GM12872 (cell line): ENCODE measurements around the gene MYO1E.

Source experiments
- CTCF ChIP-seq: IDR thresholded peaks from 3 replicates; pipeline ENCODE4 v1.5.1; 2011; ENCODE audit warnings: low read depth, mild to moderate bottlenecking, low read length, moderate library complexity; ENCODE audit not compliant: insufficient read depth

Gene MYO1E

DNA sequence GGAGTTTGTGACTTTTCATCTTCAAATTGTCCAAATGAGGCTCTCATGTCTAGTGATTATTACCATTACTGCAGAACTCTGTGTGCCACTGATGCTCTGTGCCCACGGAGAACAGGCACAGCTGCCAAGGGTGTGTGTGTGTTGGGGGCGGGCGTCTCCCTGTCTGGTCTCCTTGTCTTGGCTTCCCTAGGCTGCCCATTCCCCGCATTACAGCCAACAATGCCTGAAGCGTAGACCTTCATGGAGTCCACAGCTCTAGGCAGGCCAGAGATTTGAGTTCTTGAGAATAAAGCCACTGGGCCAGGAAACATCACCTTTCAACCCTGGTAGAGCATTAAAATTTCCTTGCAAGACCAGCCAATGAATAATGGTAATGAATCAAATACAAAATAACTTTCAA lies 225.0 kb downstream of the MYO1E start:
- no peak for TF ChIP-seq CTCF

- no peak for TF ChIP-seq CTCF
Measured at GRCh38 chr15:59143281-59143680, 229.4 kb downstream of the MYO1E start.

DNA sequence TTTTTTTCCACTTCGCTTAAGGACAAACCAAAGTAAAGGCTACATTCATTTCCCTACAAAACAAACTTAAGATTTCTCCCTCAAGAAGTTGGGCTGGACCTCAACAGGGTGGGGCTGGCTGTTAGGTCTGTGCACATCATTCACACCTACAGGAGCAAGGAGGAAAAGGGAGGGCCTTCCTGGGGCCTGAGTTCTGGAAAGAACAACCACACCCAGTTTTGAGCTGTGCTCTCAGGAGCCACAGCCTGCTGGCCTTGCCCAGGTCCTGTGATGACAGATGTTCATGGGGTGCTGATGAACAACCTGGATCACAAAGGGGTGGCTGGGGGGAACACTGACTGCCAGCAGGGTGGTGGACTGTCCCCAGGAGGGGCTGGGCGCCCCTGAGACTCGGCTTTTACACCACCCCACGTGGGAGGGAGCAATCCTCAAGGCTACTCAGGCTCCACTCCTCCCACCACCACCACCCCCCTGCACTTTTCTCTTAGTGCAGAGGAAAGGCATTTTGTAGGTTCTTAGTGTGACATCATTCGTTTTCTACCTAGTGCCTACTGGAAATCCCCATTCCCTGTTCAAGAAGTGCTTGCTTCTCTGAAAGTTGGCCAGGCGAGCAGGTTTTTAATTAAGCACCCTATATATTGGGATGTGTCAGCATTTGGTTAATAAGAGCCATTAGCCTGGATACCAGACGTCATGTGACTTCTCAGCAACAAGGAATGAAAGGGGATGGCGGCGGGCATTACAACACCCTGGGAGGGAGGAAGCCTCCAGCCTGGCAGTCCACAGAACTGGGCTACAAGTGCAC lies 232.0 kb downstream of the MYO1E start:
- no peak for TF ChIP-seq CTCF

DNA sequence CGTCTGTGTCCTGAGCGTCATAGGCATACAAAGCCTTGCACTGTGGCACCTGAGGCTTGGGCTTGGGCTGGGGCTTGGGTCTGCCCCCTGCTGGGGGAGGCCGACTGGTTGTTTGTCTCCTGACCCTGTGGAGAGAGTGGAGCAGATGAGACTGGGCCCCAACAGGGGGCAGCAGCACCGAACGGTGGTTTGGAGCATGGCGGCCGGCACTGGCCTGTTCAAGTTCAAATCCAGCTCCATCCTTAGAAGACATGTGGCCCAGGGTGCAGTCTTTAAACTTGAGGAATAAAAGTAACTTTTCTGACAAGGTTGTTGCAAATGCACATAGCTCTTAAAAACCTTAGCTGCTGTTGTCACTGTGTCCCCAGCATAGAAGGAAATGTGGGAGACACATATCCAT lies 234.4 kb downstream of the MYO1E start:
- peak; percentile 87 for TF ChIP-seq CTCF

DNA sequence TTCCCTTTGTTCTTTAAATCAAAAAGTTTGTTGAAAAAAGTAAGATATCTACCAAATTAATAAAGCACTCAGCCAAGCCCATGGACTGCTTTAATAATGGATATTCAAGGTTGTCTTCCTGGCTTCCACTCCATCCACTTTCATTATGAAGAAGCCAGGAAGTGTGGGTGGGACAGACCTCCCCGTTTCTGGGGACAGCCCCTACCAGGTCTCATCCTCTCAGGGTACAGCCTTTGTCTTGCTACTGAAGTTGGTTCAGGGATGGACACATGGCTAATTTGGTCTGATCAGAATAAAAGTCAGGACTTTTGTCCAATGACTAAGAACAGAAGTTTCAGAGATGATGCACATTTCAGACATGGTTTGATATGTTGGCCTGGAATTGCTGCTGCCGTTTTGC lies 235.1 kb downstream of the MYO1E start:
- no peak for TF ChIP-seq CTCF

GRCh38 chr15:59133929-59134427 lies 238.7 kb downstream of the MYO1E start:
- TF ChIP-seq CTCF, result no peak

- TF ChIP-seq CTCF, result no peak
Measured at GRCh38 chr15:59131969-59132562, 240.6 kb downstream of the MYO1E start.
